CD14-positive monocyte (primary cell): ENCODE data around the gene AIRE. TPM values are rescaled to one million over a fixed set of nuclear protein-coding genes. Genes with fewer than 3 reads are reported as not detected.

Experiments used
- DNase-seq, 3 donors: peaks; one replicate each; pipeline ENCODE4 v3.0.0-alpha.2; 2011 to 2022
- H2AFZ ChIP-seq: 2 replicates; pipeline ENCODE4 v1.6.0; 2012; ENCODE audit warnings: mild to moderate bottlenecking, low read depth, low read length, inconsistent platforms; ENCODE audit not compliant: insufficient read depth, poor library complexity, severe bottlenecking
- H3K27ac ChIP-seq, 2 donors: 1 replicate in 1 of 2; 2 replicates in 1 of 2; pipeline ENCODE4 v1.5.1; 2012 to 2013; ENCODE audit warnings: low read length in 2 of 2, control low read depth in 1 of 2, inconsistent platforms in 1 of 2, low read depth in 1 of 2, mild to moderate bottlenecking in 1 of 2
- H3K27me3 ChIP-seq, 2 donors: one replicate each; pipeline versions ENCODE4 v1.6.0 to v1.6.1; 2011 to 2013; ENCODE audit warnings: low read length in 2 of 2; ENCODE audit not compliant: control insufficient read depth in 2 of 2, insufficient read depth in 2 of 2
- H3K36me3 ChIP-seq, 2 donors: replicated peaks in 1 of 2; 1 replicate in 1 of 2; 2 replicates in 1 of 2; pipeline versions ENCODE4 v1.5.1 to v1.6.1; 2012 to 2013; ENCODE audit warnings: low read length in 2 of 2, control low read depth in 1 of 2, inconsistent platforms in 1 of 2, mild to moderate bottlenecking in 1 of 2; ENCODE audit not compliant: insufficient read depth in 2 of 2, control insufficient read depth in 1 of 2
- H3K4me1 ChIP-seq, 2 donors: 1 replicate in 1 of 2; 2 replicates in 1 of 2; pipeline versions ENCODE4 v1.5.1 to v1.6.1; 2012 to 2013; ENCODE audit warnings: low read length in 2 of 2, control low read depth in 1 of 2, inconsistent platforms in 1 of 2, mild to moderate bottlenecking in 1 of 2, moderate library complexity in 1 of 2; ENCODE audit not compliant: insufficient read depth in 2 of 2, control insufficient read depth in 1 of 2
- H3K4me2 ChIP-seq: replicated peaks from 2 replicates; pipeline ENCODE3; 2012; ENCODE audit warnings: low read length, moderate library complexity, mild to moderate bottlenecking; ENCODE audit not compliant: poor library complexity, severe bottlenecking; ENCODE audit errors: extremely low read depth
- H3K4me3 ChIP-seq, 3 experiments: fragments of 200-600 bp in 1 of 3; sonication (generic) in 1 of 3; replicated peaks in 1 of 3; 1 replicate in 2 of 3; 2 replicates in 1 of 3; pipeline ENCODE4 v1.5.1; 2011 to 2013; ENCODE audit warnings: low read length in 3 of 3, mild to moderate bottlenecking in 3 of 3, control low read depth in 2 of 3, low read depth in 2 of 3, inconsistent platforms in 1 of 3, moderate library complexity in 1 of 3
- H3K79me2 ChIP-seq: 2 replicates; pipeline ENCODE4 v1.6.0; 2012; ENCODE audit warnings: mild to moderate bottlenecking, control low read depth, inconsistent platforms, low read length, moderate library complexity; ENCODE audit not compliant: insufficient read depth
- H3K9ac ChIP-seq: 2 replicates; pipeline ENCODE4 v1.6.0; 2017; ENCODE audit warnings: low read length, mild to moderate bottlenecking; ENCODE audit not compliant: insufficient read depth, poor library complexity, severe bottlenecking
- H3K9me3 ChIP-seq, 2 donors: replicated peaks in 1 of 2; 1 replicate in 1 of 2; 2 replicates in 1 of 2; pipeline versions ENCODE4 v1.5.1 to v1.6.1; 2012 to 2013; ENCODE audit warnings: low read length in 2 of 2, control low read depth in 1 of 2; ENCODE audit not compliant: control insufficient read depth in 1 of 2, insufficient read depth in 1 of 2
- H4K20me1 ChIP-seq: 2 replicates; pipeline ENCODE4 v1.6.0; 2012; ENCODE audit warnings: mild to moderate bottlenecking, low read length, control low read depth, moderate library complexity; ENCODE audit not compliant: insufficient read depth
- H3K27ac Mint-ChIP-seq, 7 donors: one replicate each; pipeline ENCODE4 v1.8.0; 2020; ENCODE audit warnings: mild to moderate bottlenecking in 7 of 7, mixed read lengths in 7 of 7, moderate library complexity in 6 of 7, inconsistent platforms in 2 of 7
- H3K27me3 Mint-ChIP-seq, 3 donors: one replicate each; pipeline ENCODE4 v1.8.0; 2021 to 2022; ENCODE audit warnings: low read depth in 3 of 3, mild to moderate bottlenecking in 3 of 3, mixed read lengths in 3 of 3, moderate library complexity in 3 of 3, inconsistent platforms in 1 of 3
- H3K36me3 Mint-ChIP-seq, 2 donors: one replicate each; pipeline ENCODE4 v1.8.0; 2020; ENCODE audit warnings: mixed read lengths in 2 of 2, inconsistent platforms in 1 of 2, mild to moderate bottlenecking in 1 of 2
- H3K4me1 Mint-ChIP-seq: one replicate; pipeline ENCODE4 v1.8.0; 2020; ENCODE audit warnings: mild to moderate bottlenecking, mixed read lengths
- H3K4me3 Mint-ChIP-seq, 2 donors: one replicate each; pipeline ENCODE4 v1.8.0; 2020; ENCODE audit warnings: mild to moderate bottlenecking in 2 of 2, mixed read lengths in 2 of 2, moderate library complexity in 1 of 2
- H3K9me3 Mint-ChIP-seq, 7 donors: one replicate each; pipeline ENCODE4 v1.8.0; 2020 to 2022; ENCODE audit warnings: mixed read lengths in 7 of 7, mild to moderate bottlenecking in 6 of 7, moderate library complexity in 6 of 7, inconsistent platforms in 2 of 7
- WGBS: methylation state at CpG from one replicate; pipeline ENCODE4 v1.1.5; 2013; ENCODE audit warnings: missing lambda C conversion rate; ENCODE audit not compliant: insufficient coverage; 5-methylcytosine and 5-hydroxymethylcytosine counted together
- intact Hi-C, 2 donors: fragments of 100-400 bp; cut with micrococcal nuclease; formaldehyde crosslinking; loops; one replicate each; pipeline versions ENCODE4 v1.15.0 to v1.15.1; 2023
- polyA plus RNA-seq, 3 donors: library from polyadenylated mRNA; depleted of rRNA in 1 of 3; unstranded in 2 of 3; stranded (reverse) in 1 of 3; fragments of 300-500 nt in 2 of 3; fragments of >200 nt in 1 of 3; fragmentation: Illumina TruSeq in 2 of 3; gene quantifications; 1 replicate in 2 of 3; 2 replicates in 1 of 3; pipeline ENCODE4 v1.2.3, GENCODE V29; 2012 to 2021
- TF ChIP-seq, protein P1 (sequence below): fragments of 200-600 bp; IDR thresholded peaks from one replicate; pipeline ENCODE4 v1.8.0; 2022; ENCODE audit warnings: antibody characterized with exemption, mild to moderate bottlenecking

Gene AIRE
- polyA plus RNA-seq, 3 donors, result not detected

DNA sequence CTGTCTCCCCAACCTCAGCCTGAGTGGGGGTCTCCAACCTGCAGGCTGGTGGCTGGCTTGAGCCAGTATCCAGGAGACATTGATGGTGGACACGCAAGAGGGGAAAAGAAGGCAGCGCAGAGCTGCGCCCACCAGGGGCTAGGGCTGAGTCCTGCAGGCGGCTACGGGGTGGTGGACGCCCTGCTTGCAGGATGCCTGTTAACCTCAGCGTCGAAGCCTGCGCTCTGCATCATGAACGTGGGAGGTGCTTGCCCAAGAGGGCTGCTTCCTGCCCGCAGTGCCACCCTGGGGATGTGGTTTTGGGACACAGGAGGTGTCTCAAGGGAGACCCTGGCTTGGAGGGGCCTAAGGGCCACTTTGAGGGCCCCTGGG lies 41.9 kb downstream of the AIRE start:
- Mint-ChIP-seq H3K4me1 (no peaks in the 10 kb centered on the region), H3K27me3 (no peaks in the 10 kb centered on the region), H3K4me3 (no peak overlapping the region), H3K36me3 (peaks cover 25 to 46% of the 10 kb centered on the region in 2 donors), H3K9me3 (no peaks in the 10 kb centered on the region), H3K27ac (peak overlapping the region in 1 of 7 donors; percentile 26)
- Histone ChIP-seq H3K4me3 (no peak overlapping the region), H3K27me3 (no peaks in the 10 kb centered on the region), H3K4me1 (no peaks in the 10 kb centered on the region), H3K9me3 (no peaks in the 10 kb centered on the region), H2AFZ (no peak overlapping the region), H3K9ac (no peak overlapping the region), H4K20me1 (peaks cover 13% of the 10 kb centered on the region), H3K4me2 (no peak overlapping the region), H3K27ac (no peak overlapping the region), H3K36me3 (peaks cover 45 to 52% of the 10 kb centered on the region in 2 donors), H3K79me2 (no peaks in the 10 kb centered on the region)
- no peak for DNase-seq
- WGBS, result 59% methylated on average over 6 of the region's 11 CpGs
- intact Hi-C loops, result no loop called here
- TF ChIP-seq, protein P1, sequence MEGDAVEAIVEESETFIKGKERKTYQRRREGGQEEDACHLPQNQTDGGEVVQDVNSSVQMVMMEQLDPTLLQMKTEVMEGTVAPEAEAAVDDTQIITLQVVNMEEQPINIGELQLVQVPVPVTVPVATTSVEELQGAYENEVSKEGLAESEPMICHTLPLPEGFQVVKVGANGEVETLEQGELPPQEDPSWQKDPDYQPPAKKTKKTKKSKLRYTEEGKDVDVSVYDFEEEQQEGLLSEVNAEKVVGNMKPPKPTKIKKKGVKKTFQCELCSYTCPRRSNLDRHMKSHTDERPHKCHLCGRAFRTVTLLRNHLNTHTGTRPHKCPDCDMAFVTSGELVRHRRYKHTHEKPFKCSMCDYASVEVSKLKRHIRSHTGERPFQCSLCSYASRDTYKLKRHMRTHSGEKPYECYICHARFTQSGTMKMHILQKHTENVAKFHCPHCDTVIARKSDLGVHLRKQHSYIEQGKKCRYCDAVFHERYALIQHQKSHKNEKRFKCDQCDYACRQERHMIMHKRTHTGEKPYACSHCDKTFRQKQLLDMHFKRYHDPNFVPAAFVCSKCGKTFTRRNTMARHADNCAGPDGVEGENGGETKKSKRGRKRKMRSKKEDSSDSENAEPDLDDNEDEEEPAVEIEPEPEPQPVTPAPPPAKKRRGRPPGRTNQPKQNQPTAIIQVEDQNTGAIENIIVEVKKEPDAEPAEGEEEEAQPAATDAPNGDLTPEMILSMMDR, result no peak

DNA sequence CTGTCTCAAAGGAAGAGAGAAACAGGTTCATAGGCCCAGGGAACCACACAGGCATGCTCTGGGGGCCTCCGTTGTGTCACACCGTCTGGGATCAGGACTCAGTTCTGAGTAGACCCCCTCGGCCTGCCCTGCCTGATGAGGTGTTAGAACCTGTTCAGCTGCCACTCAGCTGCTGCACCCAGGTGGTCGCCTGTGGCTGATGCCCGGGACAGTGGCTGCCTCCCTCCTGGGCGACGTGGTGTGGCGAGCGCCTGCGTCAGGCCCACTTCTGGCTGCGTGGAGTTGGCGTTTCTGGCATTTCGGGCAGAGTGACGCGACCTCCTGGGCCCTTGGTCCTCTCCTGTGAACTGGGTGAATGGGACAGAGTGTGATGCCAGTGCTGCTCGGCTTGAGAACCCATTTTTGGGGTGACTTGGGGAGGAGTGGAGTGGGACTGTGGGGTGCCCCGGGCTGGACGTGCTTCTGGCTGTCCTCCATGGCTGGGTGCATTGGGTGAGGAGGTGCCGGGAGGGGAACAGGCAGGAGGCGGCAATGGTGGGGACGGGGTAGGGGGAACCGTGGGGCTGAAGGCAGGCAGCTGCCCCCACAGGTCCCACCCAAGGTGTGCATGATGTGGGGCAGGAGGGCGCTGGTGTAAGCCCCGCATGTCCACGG lies 42.7 kb downstream of the AIRE start:
- no peak overlapping the region for H2AFZ ChIP-seq
- H4K20me1 ChIP-seq, result peaks cover 13% of the 10 kb centered on the region
- no peak overlapping the region for H3K9ac ChIP-seq
- Mint-ChIP-seq H3K4me3 (no peak overlapping the region), H3K36me3 (peaks cover 20 to 41% of the 10 kb centered on the region in 2 donors), H3K27me3 (no peaks in the 10 kb centered on the region), H3K27ac (peak overlapping the region in 3 of 7 donors; percentile 15 to 77 (median 19)), H3K4me1 (no peaks in the 10 kb centered on the region), H3K9me3 (no peaks in the 10 kb centered on the region)
- no peaks in the 10 kb centered on the region for H3K27me3 ChIP-seq
- no peak for DNase-seq
- no peak overlapping the region for H3K27ac ChIP-seq
- H3K4me3 ChIP-seq, result no peak overlapping the region
- no peaks in the 10 kb centered on the region for H3K9me3 ChIP-seq
- no peaks in the 10 kb centered on the region for H3K79me2 ChIP-seq
- H3K4me1 ChIP-seq, result no peaks in the 10 kb centered on the region
- TF ChIP-seq, protein P1, result no peak
- WGBS, result 91% methylated on average over 20 of the region's 25 CpGs
- H3K4me2 ChIP-seq, result no peak overlapping the region
- peaks cover 38 to 47% of the 10 kb centered on the region in 2 donors for H3K36me3 ChIP-seq
- intact Hi-C loops, result no loop called here
